Tibial nerve (tissue), 4 donors: ENCODE measurements around the gene QPCTL.

Experiments
- EP300 ChIP-seq, 2 donors: sonication (generic); formaldehyde crosslinking; IDR thresholded peaks; one replicate each; pipeline ENCODE4 v1.6.1; 2017; ENCODE audit warnings: antibody characterized with exemption in 2 of 2, mild to moderate bottlenecking in 1 of 2
- POLR2A ChIP-seq, 2 donors: fragments of 450-650 bp; IDR thresholded peaks; one replicate each; pipeline ENCODE4 v1.6.1; 2017; ENCODE audit warnings: antibody characterized with exemption in 2 of 2, mild to moderate bottlenecking in 2 of 2, moderate library complexity in 2 of 2
- TF ChIP-seq, protein P1 (sequence below), 5 experiments: fragments of 200-600 bp in 3 of 5; fragments of 450-650 bp in 2 of 5; sonication (generic) in 3 of 5; IDR thresholded peaks; one replicate each; pipeline ENCODE4 v1.5.1; 2016 to 2019; ENCODE audit warnings: antibody characterized with exemption in 5 of 5, mild to moderate bottlenecking in 3 of 5, moderate library complexity in 2 of 5

DNA sequence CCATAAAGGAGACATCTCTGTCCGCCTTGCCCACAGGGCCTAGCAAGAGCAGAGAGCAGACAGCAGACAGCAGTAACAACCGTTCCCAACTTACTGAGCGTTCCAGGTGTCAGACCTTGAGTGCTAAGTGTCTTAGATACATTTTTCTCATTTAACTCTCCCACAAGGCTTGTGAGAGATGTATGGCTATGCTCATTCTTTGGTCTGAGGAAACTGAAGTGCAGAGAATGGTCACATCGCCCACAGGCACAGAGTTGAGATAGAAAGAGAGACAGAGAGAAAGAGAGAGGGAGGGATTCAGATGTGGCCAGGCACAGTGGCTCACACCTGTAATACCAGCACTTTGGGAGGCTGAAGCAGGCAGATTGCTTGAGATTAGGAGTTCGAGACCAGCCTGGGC lies 55.0 kb downstream of the QPCTL start:
- TF ChIP-seq POLR2A (IDR thresholded peaks at IDR 0.05) (no peak), EP300 (IDR thresholded peaks at IDR 0.05) (no peak)
- TF ChIP-seq, protein P1, sequence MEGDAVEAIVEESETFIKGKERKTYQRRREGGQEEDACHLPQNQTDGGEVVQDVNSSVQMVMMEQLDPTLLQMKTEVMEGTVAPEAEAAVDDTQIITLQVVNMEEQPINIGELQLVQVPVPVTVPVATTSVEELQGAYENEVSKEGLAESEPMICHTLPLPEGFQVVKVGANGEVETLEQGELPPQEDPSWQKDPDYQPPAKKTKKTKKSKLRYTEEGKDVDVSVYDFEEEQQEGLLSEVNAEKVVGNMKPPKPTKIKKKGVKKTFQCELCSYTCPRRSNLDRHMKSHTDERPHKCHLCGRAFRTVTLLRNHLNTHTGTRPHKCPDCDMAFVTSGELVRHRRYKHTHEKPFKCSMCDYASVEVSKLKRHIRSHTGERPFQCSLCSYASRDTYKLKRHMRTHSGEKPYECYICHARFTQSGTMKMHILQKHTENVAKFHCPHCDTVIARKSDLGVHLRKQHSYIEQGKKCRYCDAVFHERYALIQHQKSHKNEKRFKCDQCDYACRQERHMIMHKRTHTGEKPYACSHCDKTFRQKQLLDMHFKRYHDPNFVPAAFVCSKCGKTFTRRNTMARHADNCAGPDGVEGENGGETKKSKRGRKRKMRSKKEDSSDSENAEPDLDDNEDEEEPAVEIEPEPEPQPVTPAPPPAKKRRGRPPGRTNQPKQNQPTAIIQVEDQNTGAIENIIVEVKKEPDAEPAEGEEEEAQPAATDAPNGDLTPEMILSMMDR (IDR thresholded peaks at IDR 0.05) = no peak
